K562 (cell line): Measurements from ENCODE around the gene VTA1.

Experiments used
- CEBPZ ChIP-seq: fragments of 150-350 bp; IDR thresholded peaks from 2 replicates; pipeline ENCODE4 v1.6.1; 2014; ENCODE audit warnings: low read depth, mild to moderate bottlenecking, low read length, borderline replicate concordance
- CHD4 ChIP-seq: fragments of 200-600 bp; sonication (generic); IDR thresholded peaks from 3 replicates; pipeline ENCODE4 v1.6.1; 2012; ENCODE audit warnings: low read depth, mild to moderate bottlenecking, mixed read lengths, low read length, inconsistent platforms; ENCODE audit not compliant: insufficient read depth, insufficient replicate concordance, poor library complexity, severe bottlenecking
- CTCF ChIP-seq, 3 experiments: IDR thresholded peaks in 2 of 3; conservative IDR thresholded peaks in 1 of 3; 2 replicates each; pipeline ENCODE4 v1.5.1; 2011 to 2012; ENCODE audit warnings: low read length in 3 of 3, mild to moderate bottlenecking in 3 of 3, control low read depth in 2 of 3, improper control_type of control experiment in 1 of 3, inconsistent platforms in 1 of 3, low read depth in 1 of 3, mixed read lengths in 1 of 3, moderate library complexity in 1 of 3; ENCODE audit not compliant: insufficient read depth in 2 of 3
- FOS ChIP-seq: IDR thresholded peaks from 3 replicates; pipeline ENCODE4 v1.6.1; 2011; ENCODE audit not compliant: insufficient read length; ENCODE audit errors: extremely low read depth
- FOXO4 ChIP-seq: fragments of 450-650 bp; formaldehyde crosslinking; IDR thresholded peaks from 2 replicates; pipeline ENCODE4 v1.4.0; 2020; ENCODE audit warnings: mild to moderate bottlenecking, moderate library complexity
- MAFF ChIP-seq: IDR thresholded peaks from 2 replicates; pipeline ENCODE4 v1.6.1; 2012; ENCODE audit warnings: low read length, improper control_type of control experiment
- MYBL2 ChIP-seq, 2 experiments: fragments of 450-650 bp in 1 of 2; sonication (generic) in 1 of 2; formaldehyde crosslinking in 1 of 2; IDR thresholded peaks; 2 replicates each; pipeline versions ENCODE4 v1.6.1 to v1.8.1; 2017 to 2022; ENCODE audit warnings: borderline replicate concordance in 1 of 2, inconsistent platforms in 1 of 2, low read depth in 1 of 2, mild to moderate bottlenecking in 1 of 2, missing genetic modification reagents in 1 of 2, moderate library complexity in 1 of 2
- RFX5 ChIP-seq: IDR thresholded peaks from 2 replicates; pipeline ENCODE4 v1.6.1; 2011; ENCODE audit warnings: low read depth, mild to moderate bottlenecking, improper control_type of control experiment, low read length
- SPI1 ChIP-seq: IDR thresholded peaks from 2 replicates; pipeline ENCODE4 v1.6.1; 2011; ENCODE audit warnings: low read depth, low read length, control low read depth, borderline replicate concordance
- ZBTB43 ChIP-seq: sonication (generic); formaldehyde crosslinking; IDR thresholded peaks from 2 replicates; pipeline ENCODE4 v1.8.0; 2023; ENCODE audit warnings: mild to moderate bottlenecking, missing genetic modification reagents

GRCh38 chr6:142218446-142218845 lies 71.4 kb downstream of the VTA1 start:
- no peak for TF ChIP-seq CTCF (IDR thresholded peaks at IDR 0.05 in 2 of 3, conservative IDR thresholded peaks at IDR 0.05 in 1 of 3; ENCODE audit: insufficient read depth in 2 of 3, low read depth in 1 of 3, low read length in 3 of 3)
- no peak for TF ChIP-seq CHD4
- no peak for TF ChIP-seq MAFF
- no peak for TF ChIP-seq CEBPZ
- TF ChIP-seq MYBL2 (IDR thresholded peaks at IDR 0.05; ENCODE audit: low read depth) = no peak
- no peak for TF ChIP-seq MYBL2 (CRISPR knock-in tag; IDR thresholded peaks at IDR 0.05; ENCODE audit: borderline replicate concordance)
- no peak for TF ChIP-seq FOS
- TF ChIP-seq FOXO4 (CRISPR knock-in tag) = no peak
- no peak for TF ChIP-seq RFX5
- TF ChIP-seq ZBTB43 (CRISPR knock-in tag) = no peak
- no peak for TF ChIP-seq SPI1
